H1 (cell line): ENCODE measurements around the gene KRTAP10-5. TPM values are rescaled to one million over a fixed set of nuclear protein-coding genes. Genes with fewer than 3 reads are reported as not detected.

Source experiments
- HDAC2 ChIP-seq, 2 experiments: fragments of 300-600 bp in 1 of 2; sonication (generic) in 1 of 2; IDR thresholded peaks; 2 replicates each; pipeline ENCODE4 v1.6.1; 2011 to 2012; ENCODE audit warnings: low read depth in 2 of 2, low read length in 2 of 2, mild to moderate bottlenecking in 2 of 2, moderate library complexity in 2 of 2, borderline replicate concordance in 1 of 2, inconsistent platforms in 1 of 2
- USF2 ChIP-seq: IDR thresholded peaks from 2 replicates; pipeline ENCODE4 v1.6.1; 2011; ENCODE audit warnings: low read length, improper control_type of control experiment
- polyA plus RNA-seq, 7 experiments: library from polyadenylated mRNA; depleted of rRNA in 3 of 7; stranded (reverse) in 5 of 7; unstranded in 2 of 7; fragments of >200 nt in 5 of 7; fragments of 200-250 nt in 2 of 7; gene quantifications; 1 replicate in 5 of 7; 2 replicates in 1 of 7; 4 replicates in 1 of 7; pipeline versions ENCODE4 v1.2.1 to v1.2.3, GENCODE V29; 2011 to 2013; ENCODE audit warnings: missing spikeins in 2 of 7, mixed read lengths in 2 of 7
- total RNA-seq: library from RNA; stranded (reverse); fragmentation: NEBNext Ultra II Directional; extraction: Animal tissue kit (Norgen Biotek cat#: 25700); gene quantifications from 2 replicates; pipeline ENCODE4 v1.2.1, GENCODE V29; 2021

The KRTAP10-5 gene
- total and polyA plus RNA-seq, 2 of the 8 experiments (the other 6 are each of a cell fraction or from before 2014, with no cell fraction given) = 0.09 TPM; not detected in 1

DNA sequence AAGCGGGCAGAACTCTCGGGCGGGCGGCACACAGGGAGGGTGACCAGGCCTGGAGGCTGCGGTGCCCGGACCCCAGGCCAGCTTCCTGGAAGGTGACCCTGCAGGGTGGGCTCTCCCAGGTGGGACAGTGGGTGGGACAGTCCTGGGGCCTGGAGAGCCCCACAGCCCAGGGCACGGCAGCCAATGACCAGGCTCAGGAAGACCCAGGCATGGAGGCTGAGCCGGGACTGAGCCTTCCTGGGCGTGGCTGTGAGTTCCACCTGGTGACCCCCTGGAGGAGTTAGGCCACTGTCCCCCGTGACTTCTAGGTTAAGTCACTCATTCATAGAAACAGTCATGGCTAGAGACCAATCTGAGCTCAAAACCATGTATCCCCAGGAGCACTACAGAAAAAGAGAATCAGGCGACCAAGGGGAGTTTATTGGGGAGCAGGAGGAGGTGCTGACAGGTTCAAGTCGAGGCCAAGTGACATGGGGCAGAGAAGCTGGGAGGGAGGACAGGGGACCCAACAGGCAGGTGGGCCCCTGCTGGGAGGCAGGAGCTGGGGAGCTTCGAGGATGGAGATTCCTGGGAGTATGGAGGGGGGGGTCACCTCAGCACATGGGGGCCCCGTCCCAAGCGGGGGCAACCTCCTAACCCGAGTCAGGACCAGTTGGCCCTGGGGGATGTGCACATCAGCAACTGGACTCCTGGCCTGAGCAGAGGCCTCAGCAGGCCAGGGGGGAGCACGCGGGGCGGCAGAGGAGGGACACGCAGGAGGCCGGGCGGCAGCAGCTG is 1.2 kb downstream of the KRTAP10-5 start (continued):
- TF ChIP-seq USF2 (no peak), HDAC2 (IDR thresholded peaks at IDR 0.05; ENCODE audit: borderline replicate concordance in 1 of 2, low read depth in 2 of 2, low read length in 2 of 2) (no peak)
